Measurements from ENCODE around the gene NAA15. TPM values are rescaled to one million over a fixed set of nuclear protein-coding genes. Genes with fewer than 3 reads are reported as not detected.
"Not testable (repeated sequence)": the region's sequence is repeated elsewhere in the genome, so short reads cannot be mapped to it uniquely, and the experiment has no call there.

Gene NAA15
- 10 to 100 TPM; 30.0 to 45.0 (median 37.8) TPM for total RNA-seq
- polyA plus RNA-seq, result 9.2 TPM
- long read RNA-seq, donor 1, full-length matches to known transcripts, result 4 of 49 reads
- long read RNA-seq, donor 1, partial matches to known transcripts, result 40 of 49 reads
- long read RNA-seq, donor 1, other reads (novel, unspliced or antisense), result 5 of 49 reads
- long read RNA-seq, donor 2, full-length matches to known transcripts, result 9 of 18 reads
- long read RNA-seq, donor 2, partial matches to known transcripts, result 8 of 18 reads
- long read RNA-seq, donor 2, other reads (novel, unspliced or antisense), result 1 of 18 reads
- long read RNA-seq, donor 3, full-length matches to known transcripts, result 18 of 127 reads
- long read RNA-seq, donor 3, partial matches to known transcripts, result 101 of 127 reads
- long read RNA-seq, donor 3, other reads (novel, unspliced or antisense), result 8 of 127 reads
- long read RNA-seq, donor 4, full-length matches to known transcripts, result 6 of 7 reads
- long read RNA-seq, donor 4, partial matches to known transcripts, result 1 of 7 reads
- long read RNA-seq, donor 4, other reads (novel, unspliced or antisense), result 0 of 7 reads

DNA sequence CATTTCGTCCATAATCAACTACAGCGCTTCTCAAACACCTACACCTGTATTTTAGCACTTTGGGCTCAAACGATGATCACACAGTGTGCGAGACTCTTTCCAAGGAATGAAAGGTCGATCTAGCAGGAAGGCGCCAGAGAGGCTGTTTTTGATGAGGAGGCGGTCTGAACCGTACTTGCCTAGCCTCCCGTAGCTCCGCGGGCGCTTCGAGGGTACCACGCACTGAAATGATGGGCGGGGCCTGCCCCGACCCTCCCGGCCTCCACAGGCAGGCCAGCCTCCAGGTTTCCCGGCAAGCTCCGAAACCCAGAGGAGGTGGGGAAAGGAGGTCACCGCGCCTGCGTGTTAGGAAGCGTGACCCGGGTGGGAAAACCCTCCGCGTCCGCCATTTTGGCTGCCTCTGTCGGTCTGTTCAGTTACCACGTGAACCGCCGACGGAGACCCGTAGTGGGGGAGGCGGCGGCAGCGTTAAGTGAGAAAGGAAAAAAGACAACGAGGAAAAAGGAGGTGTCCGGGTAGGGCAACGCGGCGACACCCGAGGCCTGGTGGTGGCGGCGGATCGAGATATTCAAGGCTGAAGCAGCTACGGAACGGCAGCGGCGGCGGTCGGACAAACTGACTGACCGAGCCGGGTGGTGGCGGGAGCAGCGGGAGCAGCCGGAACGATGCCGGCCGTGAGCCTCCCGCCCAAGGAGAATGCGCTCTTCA lies at the start of gene NAA15:
TSS of gene NAA15 (plus strand) at position 393 of the 708 bp plus-strand sequence. CDS start at position 666, 273 bp downstream.
- under 1% methylated on average over 61 of the region's 61 CpGs for WGBS

DNA sequence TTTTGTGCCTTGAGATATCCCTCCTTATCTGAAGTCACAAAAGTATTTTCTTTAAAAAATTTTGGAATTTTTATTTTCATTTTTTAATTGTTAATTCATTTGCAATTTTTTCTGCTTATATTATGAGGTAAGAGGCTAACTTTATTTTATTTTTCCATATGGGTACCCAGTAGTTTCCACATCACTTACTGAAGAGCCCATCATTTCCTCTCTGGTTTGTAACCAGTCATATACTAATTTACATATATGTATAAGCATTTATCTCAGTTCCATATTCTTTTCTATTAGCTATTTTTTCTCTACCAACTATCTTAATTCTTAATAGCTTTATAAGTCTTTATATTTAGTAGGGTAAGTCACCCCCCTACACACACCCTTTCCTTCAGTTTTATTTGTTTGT lies 48.3 kb upstream of the NAA15 start:
- Histone ChIP-seq H3K27ac (ENCODE audit: low read length) (no peak overlapping the region), H3K4me3 (ENCODE audit: low read length) (no peak overlapping the region), H3K4me1 (ENCODE audit: control insufficient read depth, insufficient read depth, low read length) (no peaks in the 10 kb centered on the region), H3K9me3 (ENCODE audit: control insufficient read depth, low read length) (no peaks in the 10 kb centered on the region), H3K27me3 (ENCODE audit: control insufficient read depth, insufficient read depth) (peaks cover 2% of the 10 kb centered on the region)
- no peak for ATAC-seq
- intact Hi-C loops (cut with DNase I), result no loop called here
- no peak for DNase-seq

More for the DNA sequence above, at the start of gene NAA15:
- H3K4me3 ChIP-seq (ENCODE audit: low read length), result peak within 1 kb of the TSS; percentile 85
- H3K27ac ChIP-seq (ENCODE audit: low read length), result peak within 1 kb of the TSS; percentile 92
- H3K27me3 ChIP-seq (ENCODE audit: control insufficient read depth, insufficient read depth), result no peaks in the 10 kb centered on the region
- ATAC-seq (peak; percentile 97 to 99), DNase-seq (peak; percentile 99)
- H3K4me1 ChIP-seq (ENCODE audit: control insufficient read depth, insufficient read depth, low read length), result no peaks in the 10 kb centered on the region
- intact Hi-C loops (cut with DNase I), result loop anchor here in 1 of 4 donors (10.0 kb wide), 1 partner anchor 126 kb away; the partner anchor contains the start of gene ELF2
- no peaks in the 10 kb centered on the region for H3K9me3 ChIP-seq (ENCODE audit: control insufficient read depth, low read length)

DNA sequence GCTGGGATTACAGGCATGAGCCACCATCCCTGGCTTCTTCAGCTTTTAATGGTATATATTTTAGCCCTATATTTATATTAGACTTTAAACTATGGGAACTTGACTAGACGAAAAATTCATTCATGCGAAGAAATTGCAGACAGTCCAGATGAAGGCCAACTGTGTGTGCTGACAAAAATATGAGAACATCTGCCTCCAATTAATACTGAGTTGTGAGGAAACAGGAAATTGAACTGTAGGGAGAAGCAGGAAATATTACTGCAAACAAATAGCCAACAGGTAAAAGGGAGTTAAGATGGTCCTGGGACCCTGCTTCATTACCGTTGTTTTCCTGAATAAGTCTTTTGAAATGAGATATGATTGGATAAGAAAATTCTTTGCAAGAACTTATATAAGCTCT lies 47.6 kb upstream of the NAA15 start:
- DNase-seq (no peak), ATAC-seq (no peak)
- Histone ChIP-seq H3K9me3 (ENCODE audit: control insufficient read depth, low read length) (no peaks in the 10 kb centered on the region), H3K27me3 (ENCODE audit: control insufficient read depth, insufficient read depth) (peaks cover 2% of the 10 kb centered on the region), H3K4me1 (ENCODE audit: control insufficient read depth, insufficient read depth, low read length) (no peaks in the 10 kb centered on the region), H3K4me3 (ENCODE audit: low read length) (no peak overlapping the region), H3K27ac (ENCODE audit: low read length) (no peak overlapping the region)
- intact Hi-C loops (cut with DNase I), result no loop called here
- WGBS, result 69% methylated on average over 3 of the region's 3 CpGs

DNA sequence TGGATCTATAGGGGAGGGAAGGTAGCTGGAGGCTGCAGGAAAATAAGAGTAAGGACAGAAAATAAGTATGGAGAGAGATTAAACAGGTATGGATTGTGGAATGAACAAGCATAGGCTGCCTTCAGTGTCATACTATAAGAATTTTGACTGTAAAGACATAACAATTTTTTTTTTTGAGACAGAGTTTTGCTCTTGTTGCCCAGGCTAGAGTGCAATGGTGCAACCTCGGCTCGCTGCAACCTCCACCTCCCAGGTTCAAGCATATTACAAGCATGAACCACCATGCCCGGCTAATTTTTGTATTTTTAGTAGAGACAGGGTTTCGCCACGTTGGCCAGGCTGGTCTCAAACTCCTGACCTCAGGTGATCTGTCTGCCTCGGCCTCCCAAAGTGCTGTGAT lies 45.7 kb upstream of the NAA15 start:
- H3K4me1 ChIP-seq (ENCODE audit: control insufficient read depth, insufficient read depth, low read length); intact Hi-C loops (cut with DNase I); H3K9me3 ChIP-seq (ENCODE audit: control insufficient read depth, low read length); DNase-seq; H3K27me3 ChIP-seq (ENCODE audit: control insufficient read depth, insufficient read depth); H3K4me3 ChIP-seq (ENCODE audit: low read length); ATAC-seq; H3K27ac ChIP-seq (ENCODE audit: low read length): not testable (repeated sequence)
- WGBS, result 92% methylated on average over 6 of the region's 6 CpGs

DNA sequence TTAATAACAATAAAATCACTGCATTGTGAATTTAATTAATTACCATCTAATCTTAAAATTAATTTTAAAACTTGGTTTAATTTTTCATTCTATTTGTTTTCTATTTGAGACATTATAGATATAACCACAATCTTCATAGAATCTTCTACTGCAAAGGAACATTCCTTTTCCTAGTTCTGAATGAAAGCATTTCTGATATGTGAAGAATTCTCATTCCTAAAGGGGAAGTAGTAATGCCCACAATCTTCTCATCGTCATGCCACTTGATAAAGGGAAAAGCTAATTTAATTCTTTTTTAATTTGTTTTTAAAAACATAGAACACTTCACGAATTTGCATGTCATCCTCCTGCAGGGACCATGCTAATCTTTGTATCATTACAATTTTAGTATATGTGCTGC lies 45.0 kb upstream of the NAA15 start:
- 45% methylated on average over 2 of the region's 2 CpGs for WGBS
- Histone ChIP-seq H3K4me3 (ENCODE audit: low read length) (no peak overlapping the region), H3K4me1 (ENCODE audit: control insufficient read depth, insufficient read depth, low read length) (no peaks in the 10 kb centered on the region), H3K9me3 (ENCODE audit: control insufficient read depth, low read length) (no peaks in the 10 kb centered on the region), H3K27ac (ENCODE audit: low read length) (no peak overlapping the region), H3K27me3 (ENCODE audit: control insufficient read depth, insufficient read depth) (peaks cover 2% of the 10 kb centered on the region)
- ATAC-seq (no peak), DNase-seq (no peak)
- intact Hi-C loops (cut with DNase I), result no loop called here

DNA sequence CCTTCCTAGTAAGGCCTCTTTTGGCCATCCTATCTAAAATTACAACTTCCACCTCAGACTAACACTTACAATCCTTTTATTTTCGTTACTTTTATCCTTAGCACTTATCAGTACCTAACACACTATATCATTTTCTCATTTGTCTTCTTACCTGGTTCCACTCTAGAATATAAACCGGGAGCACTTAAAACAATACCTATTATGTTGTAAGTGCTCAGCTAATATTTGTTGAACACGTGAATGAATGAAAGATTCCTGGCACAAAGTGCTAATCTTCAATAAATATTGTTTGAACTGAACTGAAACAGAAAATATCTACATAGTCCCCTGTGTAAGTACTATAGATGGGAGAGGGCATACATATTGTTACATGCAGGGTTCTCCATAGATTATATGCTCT lies 35.7 kb upstream of the NAA15 start:
- DNase-seq (no peak), ATAC-seq (no peak)
- Histone ChIP-seq H3K9me3 (ENCODE audit: control insufficient read depth, low read length) (no peaks in the 10 kb centered on the region), H3K4me1 (ENCODE audit: control insufficient read depth, insufficient read depth, low read length) (no peaks in the 10 kb centered on the region), H3K27ac (ENCODE audit: low read length) (no peak overlapping the region), H3K4me3 (ENCODE audit: low read length) (no peak overlapping the region), H3K27me3 (ENCODE audit: control insufficient read depth, insufficient read depth) (no peaks in the 10 kb centered on the region)
- 64% methylated on average over 3 of the region's 3 CpGs for WGBS
- intact Hi-C loops (cut with DNase I), result no loop called here

DNA sequence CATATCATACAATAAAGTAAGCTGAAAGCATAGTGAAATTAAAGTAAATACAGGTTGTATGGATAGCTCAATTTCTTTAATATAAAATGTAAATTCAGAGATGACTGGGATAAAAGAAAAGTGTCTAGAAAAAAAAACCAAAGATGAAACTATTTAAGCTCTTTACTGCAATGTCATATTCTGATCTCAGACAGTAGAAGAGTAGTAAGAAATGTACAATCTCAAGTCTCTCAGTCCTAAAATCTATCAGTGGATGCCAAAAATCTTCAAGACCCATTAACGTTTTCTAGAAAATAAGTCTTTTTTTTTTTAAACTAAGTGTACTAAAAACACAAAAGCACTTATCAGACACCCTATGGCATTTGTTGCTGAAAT lies 35.1 kb upstream of the NAA15 start:
- no peaks in the 10 kb centered on the region for H3K9me3 ChIP-seq (ENCODE audit: control insufficient read depth, low read length)
- H3K27ac ChIP-seq (ENCODE audit: low read length), result no peak overlapping the region
- 0% methylated on average over 1 of the region's 1 CpG for WGBS
- ATAC-seq (no peak), DNase-seq (no peak)
- H3K27me3 ChIP-seq (ENCODE audit: control insufficient read depth, insufficient read depth), result no peaks in the 10 kb centered on the region
- H3K4me3 ChIP-seq (ENCODE audit: low read length), result peak overlapping the region; percentile 58
- H3K4me1 ChIP-seq (ENCODE audit: control insufficient read depth, insufficient read depth, low read length), result no peaks in the 10 kb centered on the region
- intact Hi-C loops (cut with DNase I), result no loop called here

DNA sequence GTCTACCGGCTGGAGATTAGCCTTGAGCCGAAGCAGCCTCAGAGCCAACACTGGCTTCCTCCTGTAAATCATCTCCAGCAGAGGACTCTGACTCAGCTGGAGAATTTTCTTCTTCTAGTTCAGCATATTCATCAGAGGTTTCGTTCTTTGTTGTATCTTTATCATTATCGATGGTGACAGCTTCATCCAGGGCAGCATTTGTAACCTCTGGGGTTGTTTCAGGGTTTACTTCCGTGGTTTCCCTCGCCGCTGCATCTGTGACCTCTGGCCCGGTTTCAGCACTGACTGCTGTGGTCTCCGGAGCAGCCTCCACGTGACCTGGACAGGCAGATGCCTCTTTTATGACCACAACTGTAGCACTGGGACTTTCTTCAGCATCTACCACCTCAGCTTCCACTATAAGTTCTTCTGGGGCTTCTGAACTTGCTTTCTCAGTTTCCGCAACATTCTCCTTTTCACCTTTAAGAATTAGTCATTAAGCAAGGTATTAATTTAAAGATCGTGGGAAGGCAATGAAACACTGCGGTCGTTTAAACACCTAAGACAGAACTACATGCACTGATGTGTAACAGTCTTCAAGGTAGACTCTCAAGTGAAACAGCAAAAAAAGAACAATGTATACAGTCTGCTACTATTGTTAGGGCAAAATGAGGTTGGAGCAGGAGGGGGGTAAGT lies 34.6 kb upstream of the NAA15 start:
- WGBS, result 20% methylated on average over 14 of the region's 14 CpGs
- intact Hi-C loops (cut with DNase I), result no loop called here
- H3K27ac ChIP-seq (ENCODE audit: low read length), result peak overlapping the region; percentile 23
- ATAC-seq (peak; percentile 84 to 93), DNase-seq (peak; percentile 59 to 88 (median 78))
- H3K4me1 ChIP-seq (ENCODE audit: control insufficient read depth, insufficient read depth, low read length), result no peaks in the 10 kb centered on the region
- H3K27me3 ChIP-seq (ENCODE audit: control insufficient read depth, insufficient read depth), result no peaks in the 10 kb centered on the region
- H3K4me3 ChIP-seq (ENCODE audit: low read length), result peak overlapping the region; percentile 58
- no peaks in the 10 kb centered on the region for H3K9me3 ChIP-seq (ENCODE audit: control insufficient read depth, low read length)

DNA sequence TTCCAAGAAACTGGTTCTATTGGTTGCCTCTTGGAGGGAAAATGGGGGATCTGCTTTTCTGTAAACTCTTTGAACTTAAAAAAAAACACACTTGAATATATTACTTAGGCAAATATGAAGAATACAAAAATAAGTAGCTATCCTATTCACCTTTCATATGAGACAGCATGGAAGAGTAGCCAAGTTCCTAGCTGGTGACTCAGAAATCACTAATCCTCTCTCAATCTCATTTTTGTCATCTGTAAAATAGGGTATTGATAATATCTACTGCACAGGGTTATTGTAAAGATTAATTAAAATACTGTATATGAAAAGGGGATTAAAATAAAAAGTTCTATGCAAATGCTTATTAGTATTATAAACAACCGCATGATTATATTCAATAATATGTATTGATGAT lies 34.0 kb upstream of the NAA15 start:
- Histone ChIP-seq H3K27ac (ENCODE audit: low read length) (no peak overlapping the region), H3K4me1 (ENCODE audit: control insufficient read depth, insufficient read depth, low read length) (no peaks in the 10 kb centered on the region), H3K4me3 (ENCODE audit: low read length) (no peak overlapping the region), H3K9me3 (ENCODE audit: control insufficient read depth, low read length) (no peaks in the 10 kb centered on the region), H3K27me3 (ENCODE audit: control insufficient read depth, insufficient read depth) (no peaks in the 10 kb centered on the region)
- ATAC-seq (no peak), DNase-seq (no peak)
- intact Hi-C loops (cut with DNase I), result no loop called here
- WGBS, result 99% methylated on average over 1 of the region's 1 CpG

DNA sequence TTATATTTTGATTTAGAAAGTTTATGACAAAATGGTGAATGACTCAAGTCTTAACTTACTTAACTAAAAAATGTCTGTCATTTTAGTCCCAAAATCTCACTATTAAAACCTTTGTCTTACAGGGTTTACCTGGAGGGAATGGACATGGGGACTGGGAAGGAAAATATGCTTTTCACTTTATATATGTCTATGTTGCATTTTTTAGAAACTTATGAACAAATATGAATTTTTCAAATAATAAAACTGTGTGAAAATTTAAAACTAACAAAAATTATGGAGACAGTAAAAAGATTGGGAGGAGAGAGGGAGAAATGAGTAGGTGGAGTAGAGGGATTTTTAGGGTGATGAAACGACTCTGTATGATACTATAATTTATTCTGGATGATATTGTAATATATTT lies 27.5 kb upstream of the NAA15 start:
- Histone ChIP-seq H3K27ac (ENCODE audit: low read length) (no peak overlapping the region), H3K9me3 (ENCODE audit: control insufficient read depth, low read length) (no peaks in the 10 kb centered on the region), H3K4me1 (ENCODE audit: control insufficient read depth, insufficient read depth, low read length) (no peaks in the 10 kb centered on the region), H3K27me3 (ENCODE audit: control insufficient read depth, insufficient read depth) (no peaks in the 10 kb centered on the region), H3K4me3 (ENCODE audit: low read length) (no peak overlapping the region)
- intact Hi-C loops (cut with DNase I), result no loop called here
- DNase-seq (no peak), ATAC-seq (no peak)
- WGBS, result 93% methylated on average over 1 of the region's 1 CpG

DNA sequence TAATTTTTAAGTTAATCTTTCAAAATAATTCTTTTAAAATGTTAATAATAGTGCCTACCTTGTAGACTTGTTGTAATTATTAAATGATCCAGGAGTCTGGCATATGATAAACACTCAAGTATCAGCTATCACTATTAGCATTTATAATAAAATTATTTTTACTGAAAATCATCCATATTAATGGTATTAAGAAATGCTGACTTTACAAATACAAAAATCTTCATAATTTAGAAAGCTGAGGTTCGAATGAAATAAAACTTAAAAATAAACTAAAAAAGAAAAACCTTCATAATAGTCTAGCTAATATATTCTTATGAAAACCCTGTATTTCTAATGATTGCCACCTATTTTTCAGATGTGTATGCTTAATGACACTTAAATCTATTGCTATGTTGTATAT lies 26.5 kb upstream of the NAA15 start:
- no peak overlapping the region for H3K4me3 ChIP-seq (ENCODE audit: low read length)
- H3K27me3 ChIP-seq (ENCODE audit: control insufficient read depth, insufficient read depth), result no peaks in the 10 kb centered on the region
- no peak for DNase-seq
- H3K27ac ChIP-seq (ENCODE audit: low read length), result no peak overlapping the region
- H3K4me1 ChIP-seq (ENCODE audit: control insufficient read depth, insufficient read depth, low read length), result no peaks in the 10 kb centered on the region
- WGBS, result 96% methylated on average over 1 of the region's 1 CpG
- intact Hi-C loops (cut with DNase I), result no loop called here
- no peak for ATAC-seq
- H3K9me3 ChIP-seq (ENCODE audit: control insufficient read depth, low read length), result no peaks in the 10 kb centered on the region

Data from right cardiac atrium (tissue), 5 donors.